WTC11 (cell line): Measurements from ENCODE around the gene TCF7L1. TPM values are rescaled to one million over a fixed set of nuclear protein-coding genes. Genes with fewer than 3 reads are reported as not detected.
A peak's percentile ranks its signal among the peaks of the same experiment; 100 is the strongest.
"Not testable (repeated sequence)": the region's sequence is repeated elsewhere in the genome, so short reads cannot be mapped to it uniquely, and the experiment has no call there.

Experiments used
- ATAC-seq: fragments of 200-7000 bp; cut with Tn5 transposase; 2 replicates; pipeline ENCODE4 v1.10.0; 2021; ENCODE audit warnings: mild to moderate bottlenecking, moderate library complexity
- CTCF ChIA-PET: fragments of 300-600 bp; sonication (Branson Sonifier 250); formaldehyde crosslinking; loops from one replicate; lab custom pipeline; 2021; ENCODE audit warnings: antibody characterized with exemption; lab: Charles Lee
- POLR2A ChIA-PET: fragments of 350-600 bp; sonication (Branson Sonifier 250); formaldehyde crosslinking; loops from one replicate; lab custom pipeline; 2021; ENCODE audit warnings: antibody characterized with exemption; lab: Charles Lee
- DNase-seq: peaks from one replicate; pipeline ENCODE4 v3.0.0; 2021; ENCODE audit warnings: low spot score
- H3K27ac Mint-ChIP-seq: 2 replicates; pipeline ENCODE4 v1.8.0; 2021; ENCODE audit warnings: mixed read lengths
- H3K27me3 Mint-ChIP-seq: 2 replicates; pipeline ENCODE4 v1.8.0; 2021; ENCODE audit warnings: low read depth, mild to moderate bottlenecking, moderate library complexity, mixed read lengths
- H3K36me3 Mint-ChIP-seq: 2 replicates; pipeline ENCODE4 v1.8.0; 2021; ENCODE audit warnings: mixed read lengths
- H3K4me1 Mint-ChIP-seq: 2 replicates; pipeline ENCODE4 v1.8.0; 2022; ENCODE audit warnings: mixed read lengths
- H3K4me3 Mint-ChIP-seq: 2 replicates; pipeline ENCODE4 v1.8.0; 2021; ENCODE audit warnings: mild to moderate bottlenecking, moderate library complexity, mixed read lengths
- H3K9me3 Mint-ChIP-seq: 2 replicates; pipeline ENCODE4 v1.8.0; 2021; ENCODE audit warnings: mixed read lengths
- ATF1 ChIP-seq: sonication (generic); formaldehyde crosslinking; IDR thresholded peaks from 2 replicates; pipeline ENCODE4 v1.8.1; 2023; ENCODE audit warnings: mild to moderate bottlenecking, moderate library complexity, missing genetic modification reagents
- CBFB ChIP-seq: sonication (generic); formaldehyde crosslinking; IDR thresholded peaks from 2 replicates; pipeline ENCODE4 v1.8.1; 2022; ENCODE audit warnings: mild to moderate bottlenecking, low read depth, missing genetic modification reagents
- CREB1 ChIP-seq: sonication (generic); formaldehyde crosslinking; IDR thresholded peaks from 2 replicates; pipeline ENCODE4 v1.8.0; 2023; ENCODE audit warnings: mild to moderate bottlenecking, missing genetic modification reagents
- ELF4 ChIP-seq: sonication (generic); formaldehyde crosslinking; IDR thresholded peaks from 2 replicates; pipeline ENCODE4 v1.8.1; 2022; ENCODE audit warnings: low read depth, mild to moderate bottlenecking, moderate library complexity, missing genetic modification reagents
- ESRRA ChIP-seq: sonication (generic); formaldehyde crosslinking; IDR thresholded peaks from 2 replicates; pipeline ENCODE4 v1.8.1; 2022; ENCODE audit warnings: mild to moderate bottlenecking, missing genetic modification reagents, borderline replicate concordance
- GTF2I ChIP-seq: fragments of 250-450 bp; sonication (Bioruptor Pico); conservative IDR thresholded peaks from 2 replicates; pipeline ENCODE4 v1.4.0; 2021; ENCODE audit warnings: mild to moderate bottlenecking
- JAZF1 ChIP-seq: fragments of 250-450 bp; sonication (Bioruptor Pico); IDR thresholded peaks from 2 replicates; pipeline ENCODE4 v1.9.0; 2021; ENCODE audit warnings: moderate library complexity, mild to moderate bottlenecking, inconsistent platforms
- NFYB ChIP-seq: sonication (generic); formaldehyde crosslinking; conservative IDR thresholded peaks from 2 replicates; pipeline ENCODE4 v1.8.0; 2022; ENCODE audit warnings: low read depth, missing genetic modification reagents
- NR2C2 ChIP-seq: sonication (generic); formaldehyde crosslinking; IDR thresholded peaks from 2 replicates; pipeline ENCODE4 v1.8.0; 2022; ENCODE audit warnings: mild to moderate bottlenecking, missing genetic modification reagents
- OVOL2 ChIP-seq: fragments of 250-450 bp; sonication (Bioruptor Pico); IDR thresholded peaks from 2 replicates; pipeline ENCODE4 v1.9.0; 2021; ENCODE audit warnings: mild to moderate bottlenecking, borderline replicate concordance
- SMAD3 ChIP-seq: sonication (generic); formaldehyde crosslinking; IDR thresholded peaks from 2 replicates; pipeline ENCODE4 v1.8.0; 2022; ENCODE audit warnings: missing genetic modification reagents, mild to moderate bottlenecking, borderline replicate concordance
- SOX15 ChIP-seq: fragments of 250-450 bp; sonication (Bioruptor Pico); IDR thresholded peaks from 2 replicates; pipeline ENCODE4 v1.9.0; 2021; ENCODE audit warnings: mild to moderate bottlenecking
- SP1 ChIP-seq: sonication (generic); formaldehyde crosslinking; conservative IDR thresholded peaks from 2 replicates; pipeline ENCODE4 v1.8.1; 2022; ENCODE audit warnings: missing genetic modification reagents
- TP53 ChIP-seq: sonication (generic); formaldehyde crosslinking; IDR thresholded peaks from 2 replicates; pipeline ENCODE4 v1.8.1; 2023; ENCODE audit warnings: mild to moderate bottlenecking, missing genetic modification reagents
- ZNF121 ChIP-seq: sonication (generic); formaldehyde crosslinking; IDR thresholded peaks from 2 replicates; pipeline ENCODE4 v1.8.0; 2023; ENCODE audit warnings: missing genetic modification reagents
- ZNF219 ChIP-seq: sonication (generic); formaldehyde crosslinking; IDR thresholded peaks from 2 replicates; pipeline ENCODE4 v1.8.0; 2023; ENCODE audit warnings: missing genetic modification reagents, mild to moderate bottlenecking, borderline replicate concordance
- ZNF423 ChIP-seq: fragments of 250-450 bp; sonication (Bioruptor Pico); IDR thresholded peaks from 2 replicates; pipeline ENCODE4 v2.1.2; 2022; ENCODE audit warnings: mild to moderate bottlenecking, moderate library complexity
- total RNA-seq: library from RNA; stranded (reverse); gene quantifications from 3 replicates; pipeline ENCODE4 v1.2.3, GENCODE V29; 2021
- TF ChIP-seq, protein P1 (sequence below): fragments of 200-600 bp; IDR thresholded peaks from 2 replicates; pipeline ENCODE4 v1.8.0; 2022; ENCODE audit warnings: antibody characterized with exemption
- TF ChIP-seq, protein P2 (sequence below): sonication (generic); formaldehyde crosslinking; IDR thresholded peaks from 2 replicates; pipeline ENCODE4 v1.8.1; 2022; ENCODE audit warnings: low read depth, missing genetic modification reagents, borderline replicate concordance
- TF ChIP-seq, protein P3 (sequence below): sonication (generic); formaldehyde crosslinking; IDR thresholded peaks from 2 replicates; pipeline ENCODE4 v1.8.0; 2023; ENCODE audit warnings: missing genetic modification reagents, mild to moderate bottlenecking, borderline replicate concordance
- TF ChIP-seq, protein P4 (sequence below): sonication (generic); formaldehyde crosslinking; IDR thresholded peaks from 2 replicates; pipeline ENCODE4 v1.8.1; 2022; ENCODE audit warnings: mild to moderate bottlenecking, missing genetic modification reagents, moderate library complexity, borderline replicate concordance
- TF ChIP-seq, protein P5 (sequence below): fragments of 250-450 bp; sonication (Bioruptor Pico); IDR thresholded peaks from 2 replicates; pipeline ENCODE4 v1.9.0; 2021; ENCODE audit warnings: mild to moderate bottlenecking

The TCF7L1 gene
- total RNA-seq, 1 experiment from 2014 or later = 104 TPM

DNA sequence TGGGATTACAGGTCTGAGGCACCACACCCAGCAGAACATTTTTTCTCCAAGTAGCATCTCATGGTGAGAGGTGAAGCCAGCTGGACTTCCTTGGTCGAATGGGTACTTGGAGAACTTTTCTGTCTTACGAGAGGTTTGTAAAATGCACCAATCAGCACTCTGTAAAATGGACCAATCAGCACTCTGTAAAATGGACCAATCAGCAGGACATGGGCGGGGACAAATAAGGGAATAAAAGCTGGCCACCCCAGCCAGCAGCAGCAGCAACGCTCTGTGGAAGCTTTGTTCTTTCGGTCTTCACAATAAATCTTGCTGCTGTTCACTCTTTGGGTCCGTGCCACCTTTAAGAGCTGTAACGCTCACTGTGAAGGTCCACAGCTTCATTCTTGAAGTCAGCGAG is 21.9 kb downstream of the TCF7L1 start:
- H3K4me3 Mint-ChIP-seq, H3K9me3 Mint-ChIP-seq, ATAC-seq, DNase-seq, H3K27me3 Mint-ChIP-seq, H3K27ac Mint-ChIP-seq, CTCF ChIA-PET: not testable (repeated sequence)
- H3K4me1 Mint-ChIP-seq = peaks cover 72% of the 10 kb centered on the region
- peaks cover 25% of the 10 kb centered on the region for H3K36me3 Mint-ChIP-seq
- peak; percentile 51; the same call in 1 of the 2 replicates for TF ChIP-seq NFYB (CRISPR knock-in tag)
- POLR2A ChIA-PET = interaction anchor here (0.6 kb wide), 1 partner anchor 1438 kb away, joined by 3 read pairs; no protein-coding TSS in a partner anchor

DNA sequence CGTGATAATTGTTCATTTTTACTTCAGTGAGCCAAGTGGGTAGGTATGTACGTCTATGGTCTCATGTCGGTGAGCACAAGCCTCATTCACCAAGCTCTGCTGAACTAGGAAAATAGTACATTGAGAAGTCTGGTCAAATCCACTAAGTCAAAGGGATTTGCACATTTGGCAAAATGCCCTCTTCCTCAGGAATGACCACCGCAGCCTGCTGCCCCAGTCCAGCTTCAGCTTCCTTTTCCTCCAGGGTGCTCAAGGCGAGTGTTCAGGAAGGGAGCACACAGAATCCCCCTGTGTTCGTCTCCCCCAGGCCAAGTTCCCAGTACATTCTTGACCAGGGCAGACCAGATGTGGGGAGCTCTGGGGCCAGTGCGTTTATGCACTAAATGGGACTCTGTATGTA is 23.0 kb downstream of the TCF7L1 start:
- DNase-seq (no peak), ATAC-seq (no peak)
- Mint-ChIP-seq H3K4me3 (no peak overlapping the region), H3K27me3 (no peaks in the 10 kb centered on the region), H3K36me3 (peaks cover 25% of the 10 kb centered on the region), H3K4me1 (peaks cover 79% of the 10 kb centered on the region), H3K9me3 (no peaks in the 10 kb centered on the region), H3K27ac (peak overlapping the region; percentile 92)
- CTCF ChIA-PET = interaction anchor here (1.2 to 1.6 kb wide), 3 partner anchors 87 to 230 kb away, joined by 3 to 4 read pairs (median 3); no protein-coding TSS in a partner anchor
- POLR2A ChIA-PET = interaction anchor here (0.6 kb wide), 2 partner anchors 10 to 58 kb away, joined by 3 to 4 read pairs; no protein-coding TSS in a partner anchor
- TF ChIP-seq JAZF1 (CRISPR knock-in tag) (no peak), OVOL2 (no peak), SMAD3 (CRISPR knock-in tag) (no peak), ESRRA (CRISPR knock-in tag) (no peak), TP53 (CRISPR knock-in tag) (no peak), CBFB (CRISPR knock-in tag) (no peak), CREB1 (no peak), SP1 (CRISPR knock-in tag) (no peak), GTF2I (CRISPR knock-in tag) (no peak), ATF1 (no peak)
- TF ChIP-seq, protein P1, sequence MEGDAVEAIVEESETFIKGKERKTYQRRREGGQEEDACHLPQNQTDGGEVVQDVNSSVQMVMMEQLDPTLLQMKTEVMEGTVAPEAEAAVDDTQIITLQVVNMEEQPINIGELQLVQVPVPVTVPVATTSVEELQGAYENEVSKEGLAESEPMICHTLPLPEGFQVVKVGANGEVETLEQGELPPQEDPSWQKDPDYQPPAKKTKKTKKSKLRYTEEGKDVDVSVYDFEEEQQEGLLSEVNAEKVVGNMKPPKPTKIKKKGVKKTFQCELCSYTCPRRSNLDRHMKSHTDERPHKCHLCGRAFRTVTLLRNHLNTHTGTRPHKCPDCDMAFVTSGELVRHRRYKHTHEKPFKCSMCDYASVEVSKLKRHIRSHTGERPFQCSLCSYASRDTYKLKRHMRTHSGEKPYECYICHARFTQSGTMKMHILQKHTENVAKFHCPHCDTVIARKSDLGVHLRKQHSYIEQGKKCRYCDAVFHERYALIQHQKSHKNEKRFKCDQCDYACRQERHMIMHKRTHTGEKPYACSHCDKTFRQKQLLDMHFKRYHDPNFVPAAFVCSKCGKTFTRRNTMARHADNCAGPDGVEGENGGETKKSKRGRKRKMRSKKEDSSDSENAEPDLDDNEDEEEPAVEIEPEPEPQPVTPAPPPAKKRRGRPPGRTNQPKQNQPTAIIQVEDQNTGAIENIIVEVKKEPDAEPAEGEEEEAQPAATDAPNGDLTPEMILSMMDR = no peak

DNA sequence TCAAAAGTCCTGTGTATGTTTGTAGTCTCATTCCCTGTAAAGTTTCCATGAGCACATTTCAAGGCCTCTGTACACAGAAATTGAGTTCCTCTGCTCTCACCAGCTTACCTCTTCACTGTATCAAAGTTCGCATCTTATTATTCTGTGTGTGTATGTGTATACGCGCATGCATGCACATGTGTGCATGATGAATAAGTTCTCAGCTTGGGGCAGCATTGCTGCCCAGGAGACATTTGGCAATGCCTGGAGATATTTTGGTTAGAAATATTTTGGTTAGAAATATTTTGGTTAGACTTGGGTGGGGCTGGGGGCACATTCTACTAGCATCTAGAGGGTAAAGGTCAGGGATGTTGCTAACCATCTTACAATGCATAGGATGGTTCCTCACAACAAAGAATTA is 23.4 kb downstream of the TCF7L1 start:
- no peak for DNase-seq
- CTCF ChIA-PET = interaction anchor here (1.2 to 1.6 kb wide), 3 partner anchors 87 to 231 kb away, joined by 3 to 4 read pairs (median 3); no protein-coding TSS in a partner anchor
- Mint-ChIP-seq H3K27me3 (no peaks in the 10 kb centered on the region), H3K4me1 (peaks cover 79% of the 10 kb centered on the region), H3K36me3 (peaks cover 25% of the 10 kb centered on the region), H3K9me3 (no peaks in the 10 kb centered on the region), H3K27ac (no peak overlapping the region), H3K4me3 (no peak overlapping the region)
- POLR2A ChIA-PET = interaction anchor here (0.6 kb wide), 1 partner anchor 10 kb away, joined by 3 read pairs; no protein-coding TSS in a partner anchor
- ATAC-seq = no peak
- TF ChIP-seq ZNF423 (CRISPR knock-in tag) (no peak), ZNF219 (CRISPR knock-in tag) (no peak), NR2C2 (no peak), ELF4 (CRISPR knock-in tag) (no peak), NFYB (CRISPR knock-in tag) (no peak), ZNF121 (CRISPR knock-in tag) (no peak), GTF2I (CRISPR knock-in tag) (no peak), SOX15 (CRISPR knock-in tag) (no peak)
- TF ChIP-seq, protein P2, sequence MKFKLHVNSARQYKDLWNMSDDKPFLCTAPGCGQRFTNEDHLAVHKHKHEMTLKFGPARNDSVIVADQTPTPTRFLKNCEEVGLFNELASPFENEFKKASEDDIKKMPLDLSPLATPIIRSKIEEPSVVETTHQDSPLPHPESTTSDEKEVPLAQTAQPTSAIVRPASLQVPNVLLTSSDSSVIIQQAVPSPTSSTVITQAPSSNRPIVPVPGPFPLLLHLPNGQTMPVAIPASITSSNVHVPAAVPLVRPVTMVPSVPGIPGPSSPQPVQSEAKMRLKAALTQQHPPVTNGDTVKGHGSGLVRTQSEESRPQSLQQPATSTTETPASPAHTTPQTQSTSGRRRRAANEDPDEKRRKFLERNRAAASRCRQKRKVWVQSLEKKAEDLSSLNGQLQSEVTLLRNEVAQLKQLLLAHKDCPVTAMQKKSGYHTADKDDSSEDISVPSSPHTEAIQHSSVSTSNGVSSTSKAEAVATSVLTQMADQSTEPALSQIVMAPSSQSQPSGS = no peak
- TF ChIP-seq, protein P3, sequence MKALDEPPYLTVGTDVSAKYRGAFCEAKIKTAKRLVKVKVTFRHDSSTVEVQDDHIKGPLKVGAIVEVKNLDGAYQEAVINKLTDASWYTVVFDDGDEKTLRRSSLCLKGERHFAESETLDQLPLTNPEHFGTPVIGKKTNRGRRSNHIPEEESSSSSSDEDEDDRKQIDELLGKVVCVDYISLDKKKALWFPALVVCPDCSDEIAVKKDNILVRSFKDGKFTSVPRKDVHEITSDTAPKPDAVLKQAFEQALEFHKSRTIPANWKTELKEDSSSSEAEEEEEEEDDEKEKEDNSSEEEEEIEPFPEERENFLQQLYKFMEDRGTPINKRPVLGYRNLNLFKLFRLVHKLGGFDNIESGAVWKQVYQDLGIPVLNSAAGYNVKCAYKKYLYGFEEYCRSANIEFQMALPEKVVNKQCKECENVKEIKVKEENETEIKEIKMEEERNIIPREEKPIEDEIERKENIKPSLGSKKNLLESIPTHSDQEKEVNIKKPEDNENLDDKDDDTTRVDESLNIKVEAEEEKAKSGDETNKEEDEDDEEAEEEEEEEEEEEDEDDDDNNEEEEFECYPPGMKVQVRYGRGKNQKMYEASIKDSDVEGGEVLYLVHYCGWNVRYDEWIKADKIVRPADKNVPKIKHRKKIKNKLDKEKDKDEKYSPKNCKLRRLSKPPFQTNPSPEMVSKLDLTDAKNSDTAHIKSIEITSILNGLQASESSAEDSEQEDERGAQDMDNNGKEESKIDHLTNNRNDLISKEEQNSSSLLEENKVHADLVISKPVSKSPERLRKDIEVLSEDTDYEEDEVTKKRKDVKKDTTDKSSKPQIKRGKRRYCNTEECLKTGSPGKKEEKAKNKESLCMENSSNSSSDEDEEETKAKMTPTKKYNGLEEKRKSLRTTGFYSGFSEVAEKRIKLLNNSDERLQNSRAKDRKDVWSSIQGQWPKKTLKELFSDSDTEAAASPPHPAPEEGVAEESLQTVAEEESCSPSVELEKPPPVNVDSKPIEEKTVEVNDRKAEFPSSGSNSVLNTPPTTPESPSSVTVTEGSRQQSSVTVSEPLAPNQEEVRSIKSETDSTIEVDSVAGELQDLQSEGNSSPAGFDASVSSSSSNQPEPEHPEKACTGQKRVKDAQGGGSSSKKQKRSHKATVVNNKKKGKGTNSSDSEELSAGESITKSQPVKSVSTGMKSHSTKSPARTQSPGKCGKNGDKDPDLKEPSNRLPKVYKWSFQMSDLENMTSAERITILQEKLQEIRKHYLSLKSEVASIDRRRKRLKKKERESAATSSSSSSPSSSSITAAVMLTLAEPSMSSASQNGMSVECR = no peak
- TF ChIP-seq, protein P4, sequence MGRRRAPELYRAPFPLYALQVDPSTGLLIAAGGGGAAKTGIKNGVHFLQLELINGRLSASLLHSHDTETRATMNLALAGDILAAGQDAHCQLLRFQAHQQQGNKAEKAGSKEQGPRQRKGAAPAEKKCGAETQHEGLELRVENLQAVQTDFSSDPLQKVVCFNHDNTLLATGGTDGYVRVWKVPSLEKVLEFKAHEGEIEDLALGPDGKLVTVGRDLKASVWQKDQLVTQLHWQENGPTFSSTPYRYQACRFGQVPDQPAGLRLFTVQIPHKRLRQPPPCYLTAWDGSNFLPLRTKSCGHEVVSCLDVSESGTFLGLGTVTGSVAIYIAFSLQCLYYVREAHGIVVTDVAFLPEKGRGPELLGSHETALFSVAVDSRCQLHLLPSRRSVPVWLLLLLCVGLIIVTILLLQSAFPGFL = no peak
- TF ChIP-seq, protein P5, sequence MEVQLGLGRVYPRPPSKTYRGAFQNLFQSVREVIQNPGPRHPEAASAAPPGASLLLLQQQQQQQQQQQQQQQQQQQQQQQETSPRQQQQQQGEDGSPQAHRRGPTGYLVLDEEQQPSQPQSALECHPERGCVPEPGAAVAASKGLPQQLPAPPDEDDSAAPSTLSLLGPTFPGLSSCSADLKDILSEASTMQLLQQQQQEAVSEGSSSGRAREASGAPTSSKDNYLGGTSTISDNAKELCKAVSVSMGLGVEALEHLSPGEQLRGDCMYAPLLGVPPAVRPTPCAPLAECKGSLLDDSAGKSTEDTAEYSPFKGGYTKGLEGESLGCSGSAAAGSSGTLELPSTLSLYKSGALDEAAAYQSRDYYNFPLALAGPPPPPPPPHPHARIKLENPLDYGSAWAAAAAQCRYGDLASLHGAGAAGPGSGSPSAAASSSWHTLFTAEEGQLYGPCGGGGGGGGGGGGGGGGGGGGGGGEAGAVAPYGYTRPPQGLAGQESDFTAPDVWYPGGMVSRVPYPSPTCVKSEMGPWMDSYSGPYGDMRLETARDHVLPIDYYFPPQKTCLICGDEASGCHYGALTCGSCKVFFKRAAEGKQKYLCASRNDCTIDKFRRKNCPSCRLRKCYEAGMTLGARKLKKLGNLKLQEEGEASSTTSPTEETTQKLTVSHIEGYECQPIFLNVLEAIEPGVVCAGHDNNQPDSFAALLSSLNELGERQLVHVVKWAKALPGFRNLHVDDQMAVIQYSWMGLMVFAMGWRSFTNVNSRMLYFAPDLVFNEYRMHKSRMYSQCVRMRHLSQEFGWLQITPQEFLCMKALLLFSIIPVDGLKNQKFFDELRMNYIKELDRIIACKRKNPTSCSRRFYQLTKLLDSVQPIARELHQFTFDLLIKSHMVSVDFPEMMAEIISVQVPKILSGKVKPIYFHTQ = no peak
